ENCODE data around the gene PPOX.
A peak's percentile ranks its signal among the peaks of the same experiment; 100 is the strongest.

Gene PPOX

DNA sequence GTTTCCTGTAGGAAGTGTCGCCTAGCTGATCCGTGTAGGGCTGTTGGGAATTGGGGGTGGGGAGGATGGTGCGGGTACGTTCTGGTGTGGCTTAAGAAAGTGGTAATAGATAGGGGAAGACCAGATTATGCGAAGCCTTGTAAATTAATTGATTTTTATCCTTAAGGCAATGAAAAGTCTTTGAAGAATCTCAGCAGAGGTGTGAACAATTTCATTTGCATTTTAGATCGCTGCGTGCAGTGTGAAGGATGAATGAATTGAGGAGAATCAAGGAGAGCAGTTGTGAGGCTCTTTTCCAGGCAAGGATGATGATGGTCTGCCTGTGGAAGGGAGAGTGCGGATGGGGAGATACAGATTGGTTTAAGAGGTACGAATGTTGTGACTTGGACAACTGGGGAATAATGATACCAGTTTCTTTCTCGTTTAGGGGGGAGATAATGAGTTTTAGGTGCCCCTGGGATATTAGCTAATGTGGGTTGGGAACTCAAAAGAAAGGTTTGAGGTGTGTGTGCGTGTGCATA lies 32.9 kb upstream of the PPOX start:
- Mint-ChIP-seq H3K27me3 (ENCODE audit: low read depth) (no peaks in the 10 kb centered on the region), H3K4me1 (ENCODE audit: low read depth) (peaks cover 31% of the 10 kb centered on the region), H3K36me3 (ENCODE audit: low read depth) (peaks cover 5% of the 10 kb centered on the region), H3K4me3 (no peak overlapping the region), H3K9me3 (no peaks in the 10 kb centered on the region), H3K27ac (no peak overlapping the region)

- H3K27ac Mint-ChIP-seq, result no peak overlapping the region
- no peak overlapping the region for H3K4me3 Mint-ChIP-seq
- no peaks in the 10 kb centered on the region for H3K9me3 Mint-ChIP-seq
- H3K36me3 Mint-ChIP-seq (ENCODE audit: low read depth), result peaks cover 3% of the 10 kb centered on the region
- H3K4me1 Mint-ChIP-seq (ENCODE audit: low read depth), result peaks cover 10% of the 10 kb centered on the region
- H3K27me3 Mint-ChIP-seq (ENCODE audit: low read depth), result no peaks in the 10 kb centered on the region
Observed at GRCh38 chr1:161137881-161138280, 28.3 kb upstream of the PPOX start.

GRCh38 chr1:161138431-161138830 lies 27.8 kb upstream of the PPOX start:
- H3K27ac Mint-ChIP-seq, result no peak overlapping the region
- peaks cover 10% of the 10 kb centered on the region for H3K4me1 Mint-ChIP-seq (ENCODE audit: low read depth)
- H3K4me3 Mint-ChIP-seq, result no peak overlapping the region
- H3K36me3 Mint-ChIP-seq (ENCODE audit: low read depth), result peaks cover 3% of the 10 kb centered on the region
- H3K9me3 Mint-ChIP-seq, result no peaks in the 10 kb centered on the region
- no peaks in the 10 kb centered on the region for H3K27me3 Mint-ChIP-seq (ENCODE audit: low read depth)

DNA sequence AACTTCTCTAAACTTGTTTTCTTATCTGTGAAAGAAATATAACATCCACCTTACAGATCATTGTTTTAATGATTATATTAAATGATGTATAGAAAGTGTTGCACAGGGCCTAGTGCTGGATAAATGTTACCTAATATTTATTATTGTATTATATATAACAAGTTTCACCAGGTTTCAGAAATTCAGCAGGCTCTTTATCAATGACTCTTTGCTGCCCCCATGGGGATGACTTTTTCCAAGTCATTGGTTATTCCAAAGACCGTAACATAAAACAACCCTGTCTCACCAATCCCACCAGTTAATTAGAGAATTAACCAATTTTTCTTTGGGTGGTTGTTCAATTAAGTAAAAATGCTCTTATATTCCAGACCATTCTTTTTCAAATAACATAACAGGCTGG lies 26.5 kb upstream of the PPOX start:
- Mint-ChIP-seq H3K27ac (no peak overlapping the region), H3K9me3 (no peaks in the 10 kb centered on the region), H3K4me1 (ENCODE audit: low read depth) (peaks cover 10% of the 10 kb centered on the region), H3K36me3 (ENCODE audit: low read depth) (peaks cover 3% of the 10 kb centered on the region), H3K27me3 (ENCODE audit: low read depth) (no peaks in the 10 kb centered on the region), H3K4me3 (no peak overlapping the region)

DNA sequence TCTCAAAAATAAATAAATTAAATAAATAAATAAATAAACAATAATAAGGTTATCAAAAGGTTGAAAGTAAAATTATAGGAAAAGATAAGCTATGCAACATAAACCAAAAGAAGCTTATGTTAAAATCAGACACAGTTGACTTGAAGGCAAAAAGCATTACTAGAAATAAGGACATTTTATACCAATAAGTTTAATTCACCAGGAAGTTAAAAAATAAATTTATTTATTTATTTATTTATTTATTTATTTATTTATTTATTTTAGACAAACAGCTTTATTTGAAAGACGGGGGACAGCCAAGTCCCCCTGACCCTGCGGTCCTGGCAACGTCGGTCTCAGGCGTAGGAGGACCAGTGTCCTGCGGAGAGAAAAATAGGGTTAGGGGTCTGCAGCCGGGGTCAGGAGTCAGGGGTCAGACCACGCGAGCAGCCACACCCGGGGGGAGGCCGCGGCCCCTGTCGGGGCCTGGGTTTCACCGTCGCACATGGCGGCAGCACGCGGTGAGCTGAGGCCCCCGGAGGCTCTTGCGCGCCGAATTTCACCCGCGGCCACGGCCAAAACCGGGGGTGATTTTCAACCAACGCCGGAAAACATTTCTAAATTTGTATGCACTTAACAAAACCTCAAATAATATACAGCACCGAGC lies 25.3 kb upstream of the PPOX start:
- Mint-ChIP-seq H3K9me3 (no peaks in the 10 kb centered on the region), H3K4me1 (ENCODE audit: low read depth) (peaks cover 6% of the 10 kb centered on the region), H3K27ac (no peak overlapping the region), H3K27me3 (ENCODE audit: low read depth) (no peaks in the 10 kb centered on the region), H3K4me3 (no peak overlapping the region), H3K36me3 (ENCODE audit: low read depth) (no peaks in the 10 kb centered on the region)

DNA sequence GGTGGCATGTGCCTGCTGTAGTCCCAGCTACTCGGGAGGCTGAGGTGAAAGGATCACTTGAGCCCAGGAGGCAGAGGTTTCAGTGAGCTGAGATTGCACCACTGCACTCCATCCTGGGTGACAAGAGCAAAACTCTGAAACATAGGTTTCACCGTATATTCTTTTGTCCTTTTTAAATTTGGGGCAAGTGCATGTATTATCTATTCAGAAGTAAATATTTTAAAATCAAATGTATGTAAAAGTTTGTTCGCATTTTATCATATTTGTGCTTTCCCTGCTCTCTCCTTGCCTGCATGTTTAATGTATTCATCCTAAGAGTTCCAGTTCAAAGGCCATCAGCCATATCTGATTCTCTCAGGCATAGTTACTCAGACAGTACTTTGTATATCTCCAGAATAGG lies 20.4 kb upstream of the PPOX start:
- H3K27ac Mint-ChIP-seq, result no peak overlapping the region
- no peaks in the 10 kb centered on the region for H3K36me3 Mint-ChIP-seq (ENCODE audit: low read depth)
- no peak overlapping the region for H3K4me3 Mint-ChIP-seq
- H3K27me3 Mint-ChIP-seq (ENCODE audit: low read depth), result no peaks in the 10 kb centered on the region
- H3K9me3 Mint-ChIP-seq, result no peaks in the 10 kb centered on the region
- H3K4me1 Mint-ChIP-seq (ENCODE audit: low read depth), result no peaks in the 10 kb centered on the region

- Mint-ChIP-seq H3K27ac (peak overlapping the region; percentile 100), H3K4me3 (peak overlapping the region; percentile 99), H3K4me1 (ENCODE audit: low read depth) (peaks cover 15% of the 10 kb centered on the region), H3K27me3 (ENCODE audit: low read depth) (no peaks in the 10 kb centered on the region), H3K9me3 (no peaks in the 10 kb centered on the region), H3K36me3 (ENCODE audit: low read depth) (peaks cover 16% of the 10 kb centered on the region)
Observed at GRCh38 chr1:161153176-161153575, 13.1 kb upstream of the PPOX start.

GRCh38 chr1:161153682-161154337 lies 12.4 kb upstream of the PPOX start, which contains the start of gene UFC1:
TSS of gene UFC1 (plus strand) at chr1:161153978. CDS start at chr1:161153998, 20 bp downstream.
- H3K36me3 Mint-ChIP-seq (ENCODE audit: low read depth), result peaks cover 16% of the 10 kb centered on the region
- H3K27ac Mint-ChIP-seq, result peak within 1 kb of the TSS; percentile 100
- H3K4me3 Mint-ChIP-seq, result peak within 1 kb of the TSS; percentile 99
- H3K4me1 Mint-ChIP-seq (ENCODE audit: low read depth), result peaks cover 21% of the 10 kb centered on the region
- no peaks in the 10 kb centered on the region for H3K27me3 Mint-ChIP-seq (ENCODE audit: low read depth)
- H3K9me3 Mint-ChIP-seq, result no peaks in the 10 kb centered on the region

- peak overlapping the region; percentile 41 for H3K4me3 Mint-ChIP-seq
- H3K4me1 Mint-ChIP-seq (ENCODE audit: low read depth), result peaks cover 42% of the 10 kb centered on the region
- no peaks in the 10 kb centered on the region for H3K27me3 Mint-ChIP-seq (ENCODE audit: low read depth)
- H3K27ac Mint-ChIP-seq, result peak overlapping the region; percentile 81
- peaks cover 26% of the 10 kb centered on the region for H3K36me3 Mint-ChIP-seq (ENCODE audit: low read depth)
- H3K9me3 Mint-ChIP-seq, result no peaks in the 10 kb centered on the region
Observed at GRCh38 chr1:161157867-161158266, 8.4 kb upstream of the PPOX start.

DNA sequence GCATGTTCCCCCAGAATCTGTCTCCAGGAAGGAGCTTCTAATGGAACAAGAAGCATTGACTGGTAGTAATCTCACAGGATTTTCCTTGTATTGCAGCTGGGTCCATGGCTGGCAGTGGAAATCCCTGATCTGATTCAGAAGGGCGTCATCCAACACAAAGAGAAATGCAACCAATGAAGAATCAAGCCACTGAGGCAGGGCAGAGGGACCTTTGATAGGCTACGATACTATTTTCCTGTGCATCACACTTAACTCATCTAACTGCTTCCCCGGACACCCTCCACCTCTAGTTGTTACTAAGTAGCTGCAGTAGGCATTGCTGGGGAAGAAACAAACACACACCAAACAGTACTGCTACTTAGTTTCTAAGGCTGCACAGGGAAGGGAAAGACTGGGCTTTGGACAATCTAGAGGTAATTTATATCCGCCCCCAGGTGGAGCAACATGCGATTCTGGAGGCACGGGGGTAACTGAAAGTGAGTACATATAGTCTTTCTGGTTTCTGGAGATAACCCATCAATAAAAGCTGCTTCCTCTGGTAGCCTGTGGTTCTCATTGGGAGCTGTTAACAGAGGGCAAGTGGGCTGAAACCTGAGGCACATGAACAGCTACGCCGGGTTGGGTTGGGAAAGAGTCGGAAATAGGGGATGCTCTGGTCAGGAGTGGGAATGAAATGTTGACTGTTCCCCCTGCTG lies 7.8 kb upstream of the PPOX start:
- peaks cover 40% of the 10 kb centered on the region for H3K4me1 Mint-ChIP-seq (ENCODE audit: low read depth)
- peak overlapping the region; percentile 84 for H3K4me3 Mint-ChIP-seq
- peaks cover 31% of the 10 kb centered on the region for H3K36me3 Mint-ChIP-seq (ENCODE audit: low read depth)
- peak overlapping the region; percentile 81 for H3K27ac Mint-ChIP-seq
- no peaks in the 10 kb centered on the region for H3K27me3 Mint-ChIP-seq (ENCODE audit: low read depth)
- no peaks in the 10 kb centered on the region for H3K9me3 Mint-ChIP-seq

GRCh38 chr1:161159087-161159912 lies 6.9 kb upstream of the PPOX start, which contains the start of gene USP21:
TSS of gene USP21 (plus strand) at chr1:161159500. CDS start at chr1:161160641, 1,141 bp downstream.
- no peaks in the 10 kb centered on the region for H3K27me3 Mint-ChIP-seq (ENCODE audit: low read depth)
- H3K27ac Mint-ChIP-seq, result peak within 1 kb of the TSS; percentile 83
- peaks cover 40% of the 10 kb centered on the region for H3K4me1 Mint-ChIP-seq (ENCODE audit: low read depth)
- peaks cover 37% of the 10 kb centered on the region for H3K36me3 Mint-ChIP-seq (ENCODE audit: low read depth)
- H3K4me3 Mint-ChIP-seq, result peak within 1 kb of the TSS; percentile 84
- no peaks in the 10 kb centered on the region for H3K9me3 Mint-ChIP-seq

- H3K36me3 Mint-ChIP-seq (ENCODE audit: low read depth), result peaks cover 38% of the 10 kb centered on the region
- no peaks in the 10 kb centered on the region for H3K27me3 Mint-ChIP-seq (ENCODE audit: low read depth)
- peaks cover 37% of the 10 kb centered on the region for H3K4me1 Mint-ChIP-seq (ENCODE audit: low read depth)
- peak overlapping the region; percentile 80 for H3K27ac Mint-ChIP-seq
- no peaks in the 10 kb centered on the region for H3K9me3 Mint-ChIP-seq
- peak overlapping the region; percentile 84 for H3K4me3 Mint-ChIP-seq
Observed at GRCh38 chr1:161159913-161160243, 6.3 kb upstream of the PPOX start.

GRCh38 chr1:161160671-161161145 lies 5.5 kb upstream of the PPOX start:
- Mint-ChIP-seq H3K4me1 (ENCODE audit: low read depth) (peaks cover 36% of the 10 kb centered on the region), H3K4me3 (peak overlapping the region; percentile 69), H3K27me3 (ENCODE audit: low read depth) (no peaks in the 10 kb centered on the region), H3K9me3 (no peaks in the 10 kb centered on the region), H3K36me3 (ENCODE audit: low read depth) (peaks cover 36% of the 10 kb centered on the region), H3K27ac (peak overlapping the region; percentile 27)

- no peaks in the 10 kb centered on the region for H3K27me3 Mint-ChIP-seq (ENCODE audit: low read depth)
- no peak overlapping the region for H3K4me3 Mint-ChIP-seq
- peaks cover 35% of the 10 kb centered on the region for H3K36me3 Mint-ChIP-seq (ENCODE audit: low read depth)
- peaks cover 36% of the 10 kb centered on the region for H3K4me1 Mint-ChIP-seq (ENCODE audit: low read depth)
- no peaks in the 10 kb centered on the region for H3K9me3 Mint-ChIP-seq
- H3K27ac Mint-ChIP-seq, result peak overlapping the region; percentile 27
Observed at GRCh38 chr1:161161652-161162051, 4.6 kb upstream of the PPOX start.

Measured in T-helper 1 cell treated with Interleukin-12 subunit alpha and Interleukin-12 subunit beta and Interleukin-4 antibody, amounts not matched to agents 30 μg/mL and 1 μg/mL, for 36 hours (primary cell).